Smooth muscle cell (in vitro differentiated cells): ENCODE measurements around the gene PLA2G6. TPM values are rescaled to one million over a fixed set of nuclear protein-coding genes. Genes with fewer than 3 reads are reported as not detected.

Experiments
- DNase-seq: peaks from one replicate; lab custom pipeline; 2025; ENCODE audit not compliant: unreplicated experiment; lab: John Stamatoyannopoulos, UW
- H2AFZ ChIP-seq: fragments of 200-600 bp; sonication (generic); 2 replicates; pipeline ENCODE4 v1.6.0; 2016; ENCODE audit warnings: antibody characterized with exemption, low read depth, mild to moderate bottlenecking
- H3F3A ChIP-seq: fragments of 200-600 bp; sonication (generic); 2 replicates; pipeline ENCODE4 v1.6.0; 2017; ENCODE audit warnings: antibody characterized with exemption, low read depth
- H3K27ac ChIP-seq: fragments of 200-600 bp; sonication (generic); 2 replicates; pipeline ENCODE4 v1.5.1; 2016; ENCODE audit warnings: low read depth, mild to moderate bottlenecking
- H3K27me3 ChIP-seq: fragments of 200-600 bp; sonication (generic); 2 replicates; pipeline ENCODE4 v1.6.1; 2016; ENCODE audit warnings: low read depth, mild to moderate bottlenecking
- H3K36me3 ChIP-seq: fragments of 200-600 bp; sonication (generic); 2 replicates; pipeline ENCODE4 v1.5.1; 2016; ENCODE audit warnings: low read depth
- H3K4me1 ChIP-seq: fragments of 200-600 bp; sonication (generic); 2 replicates; pipeline ENCODE4 v1.5.1; 2016; ENCODE audit warnings: low read depth
- H3K4me2 ChIP-seq: fragments of 200-600 bp; sonication (generic); 2 replicates; pipeline ENCODE4 v1.6.0; 2016; ENCODE audit warnings: mild to moderate bottlenecking
- H3K4me3 ChIP-seq: fragments of 200-600 bp; sonication (generic); 2 replicates; pipeline ENCODE4 v1.5.1; 2016; ENCODE audit warnings: mild to moderate bottlenecking
- H3K79me2 ChIP-seq: fragments of 200-600 bp; sonication (generic); 2 replicates; pipeline ENCODE4 v1.6.0; 2016; ENCODE audit warnings: low read depth, mild to moderate bottlenecking
- H3K9ac ChIP-seq: fragments of 200-600 bp; sonication (generic); 2 replicates; pipeline ENCODE4 v1.6.0; 2016; ENCODE audit warnings: low read depth
- H3K9me3 ChIP-seq: fragments of 200-600 bp; sonication (generic); replicated peaks from 2 replicates; pipeline ENCODE4 v1.5.1; 2016; ENCODE audit warnings: low read depth
- H4K20me1 ChIP-seq: fragments of 200-600 bp; sonication (generic); 2 replicates; pipeline ENCODE4 v1.6.0; 2016; ENCODE audit warnings: low read depth
- CTCF ChIP-seq: fragments of 200-600 bp; sonication (generic); IDR thresholded peaks from 2 replicates; pipeline ENCODE4 v1.5.1; 2017; ENCODE audit warnings: borderline replicate concordance, mild to moderate bottlenecking, antibody characterized with exemption; ENCODE audit not compliant: insufficient read depth, poor library complexity, severe bottlenecking
- WGBS: methylation state at CpG from one replicate; pipeline ENCODE4 v1.1.7; 2016; ENCODE audit warnings: low lambda C conversion rate; 5-methylcytosine and 5-hydroxymethylcytosine counted together
- polyA plus RNA-seq: library from polyadenylated mRNA; unstranded; fragments of >200 nt; fragmentation: Nextera tagmentation; extraction: Ambion mirVana; gene quantifications from 2 replicates; pipeline ENCODE4 v1.2.1, GENCODE V29; 2016
- total RNA-seq: library from RNA; depleted of rRNA; stranded (reverse); fragments of >200 nt; gene quantifications from 2 replicates; pipeline ENCODE4 v1.2.3, GENCODE V29; 2014

PLA2G6 gene
- total and polyA plus RNA-seq, 2 experiments from 2014 or later: 6.1 to 8.9 TPM

- Histone ChIP-seq H2AFZ (no peak overlapping the region), H3K4me2 (no peak overlapping the region), H3K9me3 (no peaks in the 10 kb centered on the region), H3K27ac (no peak overlapping the region), H3K36me3 (no peaks in the 10 kb centered on the region), H4K20me1 (no peaks in the 10 kb centered on the region), H3F3A (no peaks in the 10 kb centered on the region), H3K4me3 (no peak overlapping the region), H3K79me2 (no peaks in the 10 kb centered on the region), H3K27me3 (no peaks in the 10 kb centered on the region), H3K4me1 (no peaks in the 10 kb centered on the region), H3K9ac (no peak overlapping the region)
- TF ChIP-seq CTCF: no peak
- WGBS: 93% methylated on average over 11 of the region's 11 CpGs
- no peak for DNase-seq
These were observed 69.7 kb downstream of the PLA2G6 start for GRCh38 chr22:38111925-38112355.

- no peak for DNase-seq
- TF ChIP-seq CTCF: no peak
These were observed 70.5 kb downstream of the PLA2G6 start for GRCh38 chr22:38110863-38111852.

GRCh38 chr22:38110008-38110862 lies 71.4 kb downstream of the PLA2G6 start, which contains the start of gene BAIAP2L2:
Gene BAIAP2L2 (minus strand): TSS chr22:38110684. CDS start chr22:38110525, 159 bp downstream.
- DNase-seq: no peak
- no peaks in the 10 kb centered on the region for H3K9me3 ChIP-seq
- H3F3A ChIP-seq: no peaks in the 10 kb centered on the region
- no peaks in the 10 kb centered on the region for H3K4me1 ChIP-seq
- H3K4me2 ChIP-seq: no peak within 1 kb of the TSS
- H3K36me3 ChIP-seq: no peaks in the 10 kb centered on the region
- no peak within 1 kb of the TSS for H3K4me3 ChIP-seq
- H3K9ac ChIP-seq: no peak within 1 kb of the TSS
- H2AFZ ChIP-seq: no peak within 1 kb of the TSS
- H3K27me3 ChIP-seq: no peaks in the 10 kb centered on the region
- H3K27ac ChIP-seq: no peak within 1 kb of the TSS
- H4K20me1 ChIP-seq: no peaks in the 10 kb centered on the region
- WGBS: 87% methylated on average over 18 of the region's 19 CpGs
- TF ChIP-seq CTCF: no peak
- H3K79me2 ChIP-seq: no peaks in the 10 kb centered on the region

More at GRCh38 chr22:38110863-38111852, 70.5 kb downstream of the PLA2G6 start:
- Histone ChIP-seq H3F3A (no peaks in the 10 kb centered on the region), H3K27ac (no peak overlapping the region), H2AFZ (no peak overlapping the region), H3K9me3 (no peaks in the 10 kb centered on the region), H4K20me1 (no peaks in the 10 kb centered on the region), H3K4me1 (no peaks in the 10 kb centered on the region), H3K27me3 (no peaks in the 10 kb centered on the region), H3K9ac (no peak overlapping the region), H3K4me3 (no peak overlapping the region), H3K4me2 (no peak overlapping the region), H3K36me3 (no peaks in the 10 kb centered on the region), H3K79me2 (no peaks in the 10 kb centered on the region)
- 83% methylated on average over 29 of the region's 30 CpGs for WGBS
